NCI-H524 (cell line): Measurements from ENCODE around the gene ATP10A.

Experiments used
- DNase-seq, 2 experiments: peaks; one replicate each; lab custom pipeline; 2025; lab: John Stamatoyannopoulos, UW

Gene ATP10A

DNA sequence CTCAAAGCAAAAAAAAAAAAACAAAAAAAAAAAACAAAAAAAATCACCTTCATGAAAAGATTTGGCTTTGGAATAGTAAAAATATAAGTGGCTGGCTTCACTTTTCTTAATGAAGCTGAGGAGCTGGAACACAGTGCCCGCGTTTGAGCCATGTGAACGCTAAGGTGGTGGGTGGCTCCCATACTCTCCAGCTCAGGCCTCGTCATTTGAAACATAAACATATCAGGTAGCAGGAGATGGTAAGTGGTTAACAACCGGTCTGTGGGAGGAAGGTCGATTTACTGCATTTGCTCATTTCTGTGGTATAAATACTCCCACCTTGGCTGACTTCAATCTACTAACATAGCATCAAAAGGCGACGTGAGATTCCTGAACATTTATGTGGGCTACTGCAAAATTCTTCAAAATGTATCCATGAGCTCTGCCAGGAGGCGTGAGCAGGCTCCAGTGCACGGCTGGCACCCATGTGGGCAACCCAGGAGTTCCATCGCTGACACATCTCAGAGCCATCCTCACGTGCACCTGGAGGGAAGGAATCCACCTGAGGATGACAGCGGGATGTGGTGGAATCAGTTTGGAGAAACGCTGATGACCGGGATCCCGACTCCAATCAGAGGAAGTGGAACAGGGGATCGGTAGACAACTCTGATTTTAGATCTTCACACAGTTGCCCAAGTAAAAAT, 157.6 kb downstream of the ATP10A start:
- DNase-seq: no peak

DNA sequence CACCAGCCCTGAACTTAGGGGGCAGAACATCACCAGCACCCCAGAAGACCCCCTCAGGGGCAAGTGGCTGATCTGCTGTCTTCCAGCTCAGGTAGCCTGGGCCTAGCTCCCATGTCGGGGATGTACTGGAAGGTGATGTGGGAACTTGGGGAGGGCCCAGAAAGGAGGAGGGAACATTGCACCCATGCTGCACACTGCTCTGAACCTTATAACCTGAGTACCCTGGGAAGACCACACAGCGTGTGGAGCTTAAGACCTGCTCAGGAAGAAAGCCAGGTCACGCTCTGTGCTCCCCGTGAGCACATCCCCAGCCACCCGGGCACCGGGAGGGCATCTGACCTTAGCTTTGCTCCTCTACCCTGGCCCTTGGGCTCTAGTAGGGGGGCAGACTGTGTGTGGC, 159.4 kb downstream of the ATP10A start:
- DNase-seq: no peak

DNA sequence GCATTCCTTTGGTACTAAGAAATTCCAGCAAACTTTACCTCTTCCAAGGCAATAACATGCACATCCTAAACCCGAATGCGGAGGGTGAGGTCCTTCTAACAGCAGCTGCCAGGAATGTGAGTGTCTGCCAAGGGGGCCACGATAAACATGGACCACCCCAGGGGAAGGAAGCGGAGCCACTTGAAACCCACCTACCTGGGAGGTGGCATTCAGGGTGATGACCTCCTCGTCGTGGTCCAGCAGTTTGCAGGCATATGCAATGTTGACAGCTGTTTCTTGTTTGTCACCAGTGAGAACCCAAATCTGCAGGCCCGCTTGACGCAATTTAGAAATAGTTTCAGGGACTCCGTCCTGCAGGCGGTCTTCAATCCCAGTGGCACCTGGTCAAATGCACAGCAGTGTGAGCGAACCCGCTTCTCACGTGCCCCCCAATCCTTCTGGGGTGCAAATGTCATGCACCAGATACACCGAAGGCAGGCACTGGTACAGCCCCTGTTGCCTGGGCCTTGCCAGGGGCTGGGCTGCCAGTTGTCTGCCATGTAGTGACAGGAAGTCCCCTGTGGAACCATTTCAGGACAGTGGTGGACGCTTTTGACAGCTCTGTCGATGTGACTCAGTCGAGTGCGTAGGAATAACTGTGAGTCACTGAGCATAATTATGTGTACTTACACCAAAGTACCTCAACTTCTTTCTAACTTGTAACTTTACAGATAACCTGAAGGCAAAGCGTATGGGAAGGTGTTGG, 161.2 kb downstream of the ATP10A start:
- DNase-seq: no peak

DNA sequence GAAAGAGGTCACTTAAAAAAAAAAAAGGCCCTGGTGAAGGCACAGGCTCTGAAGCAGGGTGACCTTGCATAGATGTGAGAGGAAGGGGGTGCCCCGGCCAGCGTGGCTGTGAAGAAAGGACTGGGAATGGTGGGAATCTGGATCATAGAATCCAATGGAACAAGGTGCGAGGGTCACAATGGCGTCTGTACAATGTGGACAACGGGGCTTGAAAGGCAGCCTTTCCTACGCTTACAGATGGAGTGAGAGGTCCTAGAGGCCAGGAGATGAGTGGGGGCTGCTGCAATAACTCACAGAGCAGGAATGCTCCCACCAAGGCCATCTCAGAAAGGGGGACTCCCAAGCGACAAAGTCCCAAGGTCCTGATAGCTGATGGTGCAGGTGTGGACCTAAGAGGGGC, 162.2 kb downstream of the ATP10A start:
- DNase-seq: no peak

DNA sequence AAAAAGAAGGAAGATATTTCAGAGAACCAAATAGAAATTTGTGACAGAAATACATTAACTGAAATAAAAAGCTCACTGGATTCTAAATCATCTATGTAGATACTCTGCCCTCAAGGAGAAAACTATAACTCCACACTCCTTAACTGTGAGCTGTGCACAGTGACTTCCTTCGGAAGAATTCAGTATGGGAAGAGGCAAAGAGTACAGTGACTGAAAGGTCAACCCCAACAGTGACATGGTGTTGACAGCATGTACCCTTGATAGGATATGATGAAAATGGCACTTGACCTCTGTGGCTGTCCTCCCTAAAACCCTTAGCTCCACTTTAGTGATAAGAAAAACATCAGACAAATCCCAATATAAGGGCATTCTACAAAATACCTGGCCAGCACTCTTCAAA, 165.5 kb downstream of the ATP10A start:
- no peak for DNase-seq

DNA sequence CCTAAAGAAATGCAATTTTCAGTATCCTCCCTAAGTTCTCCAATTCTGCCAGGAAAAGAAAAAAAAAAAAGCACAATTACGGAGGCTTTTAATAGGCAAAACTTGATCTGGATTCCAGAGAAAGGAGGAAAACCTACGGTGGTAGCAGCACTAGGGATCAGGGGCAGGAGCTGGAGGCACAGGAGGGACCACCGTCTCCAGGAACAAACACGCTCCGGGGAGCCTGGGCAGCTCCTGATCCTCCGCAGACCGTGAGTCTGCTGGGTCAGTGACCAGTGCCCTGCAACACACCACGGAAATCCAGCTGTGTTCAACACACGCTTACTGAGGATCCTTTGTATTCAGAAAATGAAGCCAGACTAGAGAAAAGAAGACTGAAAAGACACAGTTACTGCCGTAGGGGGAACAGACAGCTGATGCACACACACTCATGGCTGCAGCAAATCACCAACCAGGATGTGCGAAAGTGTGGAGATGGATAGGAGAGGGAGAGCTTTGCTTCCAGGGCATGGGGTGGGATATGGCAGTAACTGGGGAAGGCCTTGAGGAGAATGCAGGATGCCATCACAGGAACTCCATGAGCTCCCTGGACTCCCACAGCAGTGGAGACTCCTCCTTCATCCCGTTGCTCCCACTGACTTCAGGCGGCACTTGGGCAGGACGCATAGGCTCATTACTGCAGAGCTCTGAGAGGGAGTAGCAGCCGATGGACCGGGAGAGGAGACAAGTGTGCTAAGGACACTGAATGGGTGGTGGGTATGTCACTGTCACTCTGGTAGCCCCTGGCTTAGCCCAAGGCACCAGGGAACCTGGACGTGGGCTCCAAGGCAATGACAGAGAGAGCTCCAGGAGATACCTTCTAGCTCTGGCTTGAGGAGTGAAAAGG, 167.0 kb downstream of the ATP10A start:
- no peak for DNase-seq

DNA sequence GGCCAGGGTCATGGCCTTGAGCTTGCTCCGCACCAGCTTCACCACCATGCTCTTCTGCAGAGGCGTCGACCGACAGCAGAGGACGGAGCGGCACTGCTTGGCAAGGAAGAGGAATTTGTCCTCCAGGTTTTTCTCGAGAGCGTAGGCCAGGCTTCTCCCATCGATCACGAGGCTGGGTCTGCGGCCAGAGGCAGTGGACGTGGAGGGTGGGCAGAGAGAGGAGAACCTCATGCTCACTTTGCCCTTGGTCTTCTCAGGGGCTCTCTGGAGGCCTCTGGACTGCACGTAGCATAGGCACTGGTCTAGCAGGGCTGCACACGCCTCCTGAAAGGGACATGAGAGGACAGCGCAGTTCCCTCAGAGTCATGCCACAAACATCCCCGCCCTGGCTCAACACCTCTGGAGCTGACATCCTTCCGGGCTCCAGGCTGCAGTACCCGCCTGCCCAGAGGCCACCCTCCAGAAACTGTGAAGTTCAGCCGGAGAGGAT, 168.3 kb downstream of the ATP10A start:
- no peak for DNase-seq

DNA sequence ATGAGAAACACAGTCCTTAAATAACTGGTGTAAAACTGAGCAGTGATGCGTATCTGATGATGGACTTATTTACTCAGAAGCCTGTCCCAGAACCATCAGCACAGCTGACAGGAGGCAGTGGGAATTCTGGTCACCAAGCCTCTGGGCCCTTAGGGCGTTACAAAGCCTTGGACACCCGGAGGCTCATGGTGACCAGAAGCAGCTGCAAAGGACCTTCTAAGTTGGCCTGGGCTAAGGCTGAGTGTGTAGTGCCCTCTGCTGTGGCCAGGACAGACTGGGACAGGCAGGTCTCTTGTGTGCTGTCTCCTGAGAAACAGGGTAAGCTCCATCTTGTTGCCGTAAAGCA, 168.9 kb downstream of the ATP10A start:
- peak in 1 of 2 experiments; percentile 7 for DNase-seq

DNA sequence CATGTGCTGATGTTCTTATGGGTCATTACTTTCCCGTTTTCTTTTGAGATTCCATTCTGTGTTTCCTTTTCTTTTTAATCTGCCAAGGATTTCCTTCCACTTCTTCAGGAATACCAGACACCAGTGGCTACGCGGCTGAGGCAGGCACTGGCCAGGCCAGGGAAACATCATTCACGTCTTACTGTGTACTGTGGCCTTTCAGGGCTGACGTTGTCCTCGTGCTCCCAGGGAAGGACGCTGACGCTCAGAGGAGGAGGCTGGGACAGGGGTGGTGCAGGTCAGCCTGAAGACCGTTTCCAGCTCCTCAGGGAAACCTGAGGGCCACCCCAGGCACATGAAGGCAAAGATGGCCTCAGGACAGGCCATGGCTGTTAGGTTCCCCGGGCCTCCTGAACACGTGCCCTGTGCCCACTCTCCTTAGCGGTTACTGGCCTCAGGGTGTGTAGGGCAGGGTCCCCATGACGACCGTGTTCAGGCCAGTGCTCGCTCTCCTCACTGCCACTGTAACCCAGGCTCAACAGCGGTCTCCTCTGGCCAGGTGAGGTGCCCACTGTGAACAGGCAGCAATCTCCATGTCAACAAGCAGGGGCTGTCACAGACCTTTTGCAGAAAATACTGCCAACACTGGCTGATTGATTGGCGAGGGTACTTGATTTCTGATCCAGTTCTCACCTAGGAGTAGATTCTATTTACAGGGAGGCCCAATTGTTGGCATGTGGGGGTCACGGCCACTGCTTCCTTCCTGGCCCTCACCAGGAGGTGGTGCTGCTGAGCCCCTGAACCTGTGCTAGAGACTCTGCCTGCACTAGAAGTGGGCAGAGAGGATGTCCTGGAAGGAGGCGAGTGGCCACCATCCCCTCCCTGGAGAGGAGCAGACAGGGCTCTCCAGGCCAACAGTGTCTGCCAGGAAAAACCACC, 169.5 kb downstream of the ATP10A start:
- DNase-seq: peak; percentile 27 to 61

DNA sequence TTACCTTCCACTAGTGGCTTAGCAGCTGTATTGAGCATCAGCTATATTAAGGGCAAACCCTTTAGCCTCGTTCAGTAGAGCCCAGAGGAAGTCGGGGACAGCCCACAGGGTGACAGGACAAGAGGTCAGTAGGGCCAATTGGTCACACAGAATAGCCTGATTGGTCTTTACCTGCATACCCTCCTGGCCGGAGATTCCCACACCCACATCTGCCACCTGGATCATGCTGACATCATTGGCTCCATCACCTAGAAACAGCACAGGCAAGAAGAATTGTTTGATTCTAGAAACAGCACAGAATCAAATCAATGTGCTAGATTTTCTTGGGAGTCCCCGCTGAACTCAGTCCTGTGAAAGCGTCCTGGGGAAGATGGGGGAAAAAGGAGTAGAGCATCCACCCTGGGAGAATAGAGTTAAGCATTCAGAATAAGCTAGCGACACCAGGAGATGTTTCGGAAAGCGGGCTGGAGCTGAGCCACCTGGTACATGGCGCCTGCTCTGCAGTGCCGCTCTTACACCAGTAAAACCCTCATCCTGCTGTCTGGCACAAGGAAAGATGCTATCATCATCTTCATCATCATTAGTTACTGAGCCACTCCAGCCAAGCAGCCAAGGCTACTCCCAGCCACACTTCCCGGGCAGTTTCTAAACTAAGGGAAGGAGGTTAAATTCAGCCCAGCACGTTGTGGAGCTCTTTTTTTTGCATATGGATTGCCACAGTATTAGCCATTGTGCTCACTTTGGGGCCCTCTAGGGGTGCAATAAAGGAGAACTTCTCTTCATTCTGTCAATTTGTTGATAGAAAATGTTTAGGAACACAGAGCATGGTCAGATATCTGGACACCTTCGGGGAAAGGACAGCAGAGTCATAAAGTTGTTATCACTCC, 171.3 kb downstream of the ATP10A start:
- DNase-seq: peak; percentile 8 to 47

DNA sequence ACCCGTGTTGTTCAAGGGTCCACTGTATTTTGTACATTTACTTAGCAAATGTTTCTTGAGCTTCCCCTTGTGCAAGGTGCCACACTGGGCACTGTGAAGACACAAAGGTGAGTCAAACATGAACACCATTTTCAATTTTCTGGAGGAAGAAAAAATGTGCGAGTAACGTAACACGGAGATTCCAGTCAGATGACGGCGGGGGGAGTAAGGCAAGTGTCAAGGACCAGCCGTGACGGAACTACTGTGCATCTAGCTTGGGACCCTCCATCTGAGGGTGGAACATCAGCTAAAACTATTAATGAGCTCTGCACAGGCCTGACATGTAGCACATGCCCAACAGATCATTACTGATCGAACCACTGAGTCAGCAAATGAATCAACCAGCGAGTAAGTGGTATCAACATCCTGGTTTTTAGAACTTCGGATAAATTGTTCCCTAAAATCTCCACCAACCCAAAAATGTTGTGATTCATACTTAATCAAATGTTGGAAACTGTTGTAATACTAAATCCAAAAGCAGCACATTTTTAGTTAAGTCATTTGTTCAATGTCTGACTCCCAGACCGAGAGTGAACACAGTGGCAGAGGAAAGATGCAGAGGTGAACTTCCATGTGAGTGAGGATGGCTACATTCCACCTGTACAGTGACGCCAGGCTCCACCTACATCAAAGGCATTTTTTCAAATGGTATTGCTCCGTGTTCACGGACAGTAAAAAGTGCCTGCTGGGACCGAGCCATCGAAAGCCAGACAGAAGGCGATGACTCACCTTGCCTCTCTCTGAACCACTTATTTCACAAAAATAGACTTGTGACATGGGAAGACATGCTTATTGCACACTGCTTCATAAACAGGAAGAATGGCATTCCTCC, 172.2 kb downstream of the ATP10A start:
- DNase-seq: no peak

DNA sequence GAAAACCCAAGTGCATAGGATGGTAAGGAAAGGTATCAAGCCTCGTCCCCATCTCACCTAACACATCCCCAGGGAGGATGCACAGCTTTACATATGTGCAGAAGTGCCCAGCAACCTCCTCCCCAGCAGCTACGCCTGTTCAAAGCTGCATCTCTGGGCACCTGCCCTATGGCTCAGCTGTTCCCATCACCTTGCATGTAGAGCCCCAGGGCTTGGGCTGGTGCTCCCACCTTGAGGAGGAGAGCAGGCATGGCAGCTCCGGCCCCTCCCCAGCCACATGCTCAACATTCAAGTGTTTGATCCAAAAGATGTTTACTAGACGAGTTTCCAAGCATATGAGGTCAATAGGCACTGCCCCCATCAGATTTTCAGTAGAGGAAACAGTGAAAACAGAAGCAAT, 173.5 kb downstream of the ATP10A start:
- peak in 1 of 2 experiments; percentile 33 for DNase-seq

DNA sequence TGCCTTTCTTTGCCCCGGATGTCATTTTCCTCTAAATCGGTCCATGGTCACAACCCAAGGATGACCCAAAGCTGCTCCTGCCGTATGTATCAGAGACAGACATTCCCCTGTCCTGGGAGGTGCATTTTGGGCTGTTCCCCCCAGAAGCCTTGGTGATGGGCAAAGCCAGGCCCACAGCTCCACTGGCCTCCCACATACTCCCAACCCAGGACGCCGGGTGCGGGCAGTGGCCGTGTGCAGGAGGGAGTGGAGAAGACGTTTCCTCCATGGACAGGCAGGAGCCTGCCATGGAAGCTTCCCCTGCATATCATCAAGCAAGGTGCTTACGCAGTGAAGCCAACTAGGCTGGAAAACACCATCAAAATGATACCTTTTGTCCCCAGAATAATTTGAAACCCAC, 175.0 kb downstream of the ATP10A start:
- no peak for DNase-seq

DNA sequence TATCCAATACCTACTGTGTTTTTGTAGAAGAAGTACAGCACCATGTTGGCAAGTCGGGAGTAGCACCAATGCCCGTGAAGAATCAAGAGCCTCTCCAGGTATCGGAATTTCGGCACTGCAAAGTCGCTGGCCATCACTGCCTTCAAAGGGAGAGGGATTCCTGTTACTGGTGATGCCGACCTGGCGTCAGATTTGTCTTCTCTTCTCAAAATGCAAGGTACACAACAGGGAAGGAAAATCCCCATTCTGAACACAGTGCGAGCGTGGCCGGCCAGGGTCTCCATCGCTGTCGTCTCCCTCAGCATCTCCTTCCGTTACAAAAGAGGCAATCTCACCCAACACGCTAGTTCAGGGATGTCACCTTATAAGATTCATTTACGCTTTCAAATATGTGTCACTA, 175.4 kb downstream of the ATP10A start:
- no peak for DNase-seq

DNA sequence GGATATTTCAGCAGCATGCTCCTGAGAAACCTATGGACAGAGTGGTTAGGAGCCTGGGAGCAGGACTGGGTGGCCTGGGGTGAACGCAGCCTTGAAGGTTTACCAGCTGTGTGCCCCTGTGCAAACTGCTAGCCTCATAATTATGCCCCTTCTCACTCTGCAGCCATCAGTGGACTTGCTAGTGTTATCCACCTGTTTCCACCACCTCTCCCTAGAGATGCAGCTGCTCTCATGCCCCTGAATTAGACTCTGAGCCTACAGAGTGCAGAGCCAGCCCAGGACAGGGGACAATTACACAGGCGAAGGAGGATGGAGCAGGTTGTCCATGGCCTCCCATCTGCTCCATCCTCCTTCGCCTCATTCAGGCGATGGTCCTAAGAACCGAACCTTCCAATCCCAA, 175.9 kb downstream of the ATP10A start:
- DNase-seq: no peak

DNA sequence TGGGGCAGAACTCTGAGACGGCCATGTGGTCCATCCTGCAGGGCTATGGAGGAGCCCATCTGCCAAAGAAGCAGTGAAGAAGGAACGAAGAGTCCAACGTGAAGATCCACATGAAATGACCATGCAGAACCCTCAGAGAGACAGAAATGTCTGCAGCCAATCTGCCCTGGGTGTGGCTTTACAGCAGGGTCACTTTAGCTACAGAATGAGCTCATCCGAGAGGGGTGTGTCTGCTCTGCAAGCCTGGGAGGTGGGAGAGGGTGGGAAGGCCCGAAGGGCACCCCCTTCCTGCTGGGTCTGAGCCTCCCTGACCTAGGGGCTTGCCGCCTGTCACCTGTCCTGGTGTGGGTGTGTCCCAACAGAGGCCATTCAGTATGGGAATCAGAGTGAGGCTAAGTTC, 176.3 kb downstream of the ATP10A start:
- no peak for DNase-seq

DNA sequence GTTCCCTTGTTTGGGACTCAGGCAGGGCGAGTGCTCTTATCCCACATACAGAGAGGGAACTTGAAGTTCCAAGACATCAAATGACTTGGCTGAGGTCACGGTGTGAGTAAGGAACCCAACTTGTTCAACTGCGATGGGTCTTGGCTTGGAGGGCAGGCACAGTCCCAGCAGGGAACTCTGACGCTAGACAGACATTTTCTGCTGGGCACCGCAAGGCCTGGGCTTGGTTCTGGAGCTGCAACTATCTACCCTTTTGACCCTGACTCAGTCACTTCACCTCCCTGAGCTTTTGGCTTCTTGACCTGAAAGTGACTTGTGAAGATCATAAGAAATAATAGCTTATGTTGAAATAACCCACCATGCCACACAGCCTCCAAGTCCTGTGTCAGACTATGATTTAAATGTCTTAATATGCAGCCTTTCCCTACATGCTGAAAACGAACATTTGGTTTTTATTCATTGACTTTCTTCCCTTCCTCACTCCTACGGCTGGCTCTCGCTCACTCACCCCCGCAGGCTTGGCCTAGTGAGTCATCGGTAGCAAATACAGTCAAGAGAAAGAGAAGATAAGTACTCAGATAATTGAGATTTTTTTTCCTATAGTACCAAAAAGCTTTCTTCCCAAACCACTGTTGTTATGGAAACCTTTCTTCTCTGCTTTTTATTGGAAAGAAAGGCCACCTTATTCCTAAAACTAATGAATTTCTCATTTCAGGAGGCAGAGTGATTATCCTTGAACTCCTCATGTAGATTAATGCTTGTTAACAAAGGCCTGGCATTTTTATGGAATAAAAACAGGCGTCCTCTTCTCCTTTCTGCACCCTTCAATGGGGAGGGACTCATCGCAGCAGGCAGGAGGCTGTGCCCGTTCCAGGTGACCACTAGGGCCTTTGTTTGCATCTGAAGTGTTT, 178.4 kb downstream of the ATP10A start:
- DNase-seq: no peak

DNA sequence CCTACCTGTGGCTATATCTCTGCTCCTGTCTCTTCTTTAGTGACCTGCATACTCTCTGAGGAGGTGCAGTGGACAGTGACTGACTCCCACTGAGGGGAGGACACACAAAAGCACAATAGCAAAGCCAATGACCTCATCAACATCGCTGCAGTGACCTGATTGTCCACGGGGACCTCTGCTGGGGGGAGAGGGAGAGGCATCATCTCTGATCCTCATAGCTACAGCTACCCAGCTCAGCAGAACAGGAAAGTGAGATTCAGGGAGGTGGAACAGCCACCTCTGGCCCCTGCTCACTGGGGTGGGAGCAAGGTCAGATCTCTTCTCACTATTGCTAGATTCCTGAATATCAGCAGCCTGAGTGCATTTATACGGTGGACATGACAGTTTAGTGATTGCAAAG, 179.2 kb downstream of the ATP10A start:
- no peak for DNase-seq

DNA sequence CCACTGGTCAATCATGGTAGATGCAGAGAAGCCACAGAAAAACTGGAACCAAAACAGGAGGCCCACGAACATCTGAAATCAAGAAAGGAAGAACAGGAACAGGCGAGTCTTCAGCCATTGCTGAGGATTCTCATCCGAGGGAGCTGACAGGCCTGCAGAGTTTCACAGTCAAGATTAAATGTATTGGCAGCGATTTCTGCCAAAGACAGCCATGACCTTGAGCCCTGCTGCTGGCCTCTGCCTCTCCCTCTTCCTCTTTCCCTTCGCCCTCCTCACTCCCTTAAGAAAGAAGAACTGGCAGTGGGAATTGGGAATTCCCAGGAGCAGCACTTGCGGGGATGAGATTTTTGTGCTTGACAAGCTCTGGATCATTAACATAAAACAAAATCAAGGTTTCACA, 179.7 kb downstream of the ATP10A start:
- no peak for DNase-seq
